GM10266 (cell line): Measurements from ENCODE around the gene DSN1.
A peak's percentile ranks its signal among the peaks of the same experiment; 100 is the strongest.

ENCODE experiments used
- DNase-seq: peaks from one replicate; pipeline ENCODE4 v3.0.0; 2012; ENCODE audit errors: extremely low spot score
- TF ChIP-seq, protein P1 (sequence below): IDR thresholded peaks from 2 replicates; pipeline ENCODE4 v1.5.1; 2012; ENCODE audit warnings: mild to moderate bottlenecking, low read depth; ENCODE audit not compliant: control insufficient read depth, insufficient read depth; ENCODE audit errors: missing control alignments

DSN1 gene, protein sequence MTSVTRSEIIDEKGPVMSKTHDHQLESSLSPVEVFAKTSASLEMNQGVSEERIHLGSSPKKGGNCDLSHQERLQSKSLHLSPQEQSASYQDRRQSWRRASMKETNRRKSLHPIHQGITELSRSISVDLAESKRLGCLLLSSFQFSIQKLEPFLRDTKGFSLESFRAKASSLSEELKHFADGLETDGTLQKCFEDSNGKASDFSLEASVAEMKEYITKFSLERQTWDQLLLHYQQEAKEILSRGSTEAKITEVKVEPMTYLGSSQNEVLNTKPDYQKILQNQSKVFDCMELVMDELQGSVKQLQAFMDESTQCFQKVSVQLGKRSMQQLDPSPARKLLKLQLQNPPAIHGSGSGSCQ

DNA sequence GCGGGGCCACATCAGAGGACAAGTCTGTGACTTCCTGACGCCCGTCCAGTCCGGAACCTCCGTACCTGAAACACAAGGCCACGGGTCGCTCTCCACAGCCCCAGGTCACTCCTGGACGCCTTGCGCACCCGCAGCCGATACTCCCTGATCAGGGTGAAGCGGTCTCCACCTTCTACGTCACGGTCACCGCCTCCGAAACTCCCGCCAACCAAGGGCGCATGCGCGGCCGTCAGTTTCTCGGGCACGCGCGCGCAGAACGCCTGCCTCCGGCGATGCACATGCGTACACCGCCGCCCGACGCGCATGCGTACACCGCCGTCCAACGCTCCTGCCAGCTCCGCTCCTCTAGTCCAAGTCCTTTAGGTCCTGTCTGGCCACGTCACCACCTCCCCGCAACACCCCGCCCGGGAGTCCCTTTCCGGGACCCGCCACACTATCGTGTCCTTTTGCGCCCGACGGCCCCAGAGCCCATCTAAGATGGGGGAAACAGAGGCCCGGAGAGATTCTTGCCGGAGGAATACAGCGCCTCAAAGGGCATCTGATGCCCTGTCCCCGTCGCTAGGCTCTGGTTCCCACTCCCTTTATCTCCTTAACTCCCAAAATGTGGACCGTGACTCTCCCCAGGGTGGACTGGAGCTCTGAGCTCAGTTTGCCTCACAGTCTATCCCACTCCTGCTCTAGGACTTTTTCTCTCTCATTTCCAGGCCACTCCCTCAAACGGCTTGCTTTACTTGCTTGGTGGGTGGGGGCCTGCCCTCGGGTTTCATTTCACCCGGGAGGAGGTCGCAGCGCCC lies at the start of gene DSN1:
Gene DSN1 (minus strand): TSS at position 167 of the 794 bp plus-strand sequence. CDS start 2,305 bp downstream, outside the sequence.
- TF ChIP-seq, protein P1, sequence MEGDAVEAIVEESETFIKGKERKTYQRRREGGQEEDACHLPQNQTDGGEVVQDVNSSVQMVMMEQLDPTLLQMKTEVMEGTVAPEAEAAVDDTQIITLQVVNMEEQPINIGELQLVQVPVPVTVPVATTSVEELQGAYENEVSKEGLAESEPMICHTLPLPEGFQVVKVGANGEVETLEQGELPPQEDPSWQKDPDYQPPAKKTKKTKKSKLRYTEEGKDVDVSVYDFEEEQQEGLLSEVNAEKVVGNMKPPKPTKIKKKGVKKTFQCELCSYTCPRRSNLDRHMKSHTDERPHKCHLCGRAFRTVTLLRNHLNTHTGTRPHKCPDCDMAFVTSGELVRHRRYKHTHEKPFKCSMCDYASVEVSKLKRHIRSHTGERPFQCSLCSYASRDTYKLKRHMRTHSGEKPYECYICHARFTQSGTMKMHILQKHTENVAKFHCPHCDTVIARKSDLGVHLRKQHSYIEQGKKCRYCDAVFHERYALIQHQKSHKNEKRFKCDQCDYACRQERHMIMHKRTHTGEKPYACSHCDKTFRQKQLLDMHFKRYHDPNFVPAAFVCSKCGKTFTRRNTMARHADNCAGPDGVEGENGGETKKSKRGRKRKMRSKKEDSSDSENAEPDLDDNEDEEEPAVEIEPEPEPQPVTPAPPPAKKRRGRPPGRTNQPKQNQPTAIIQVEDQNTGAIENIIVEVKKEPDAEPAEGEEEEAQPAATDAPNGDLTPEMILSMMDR, result no peak
- DNase-seq, result peak; percentile 96

DNA sequence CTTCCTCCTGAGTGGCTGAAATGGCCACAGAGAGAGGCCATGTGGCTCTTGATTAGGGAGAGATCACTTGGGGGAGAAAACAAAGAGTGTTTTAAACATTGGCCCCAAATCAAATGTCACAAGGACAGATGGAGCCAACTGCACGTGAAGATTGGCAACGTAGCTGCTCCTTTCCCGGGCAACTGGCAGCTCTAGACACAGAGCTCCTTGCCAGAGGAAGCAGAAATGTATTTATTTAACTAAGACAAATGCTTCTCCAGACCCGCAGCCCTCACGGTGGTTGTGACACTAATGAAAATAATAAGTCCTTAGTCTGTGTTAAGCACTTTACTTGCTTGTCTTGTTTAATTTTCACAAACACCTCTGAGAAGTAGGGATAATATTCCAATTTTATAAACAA lies 49.6 kb upstream of the DSN1 start:
- TF ChIP-seq, protein P1, result no peak
- no peak for DNase-seq

DNA sequence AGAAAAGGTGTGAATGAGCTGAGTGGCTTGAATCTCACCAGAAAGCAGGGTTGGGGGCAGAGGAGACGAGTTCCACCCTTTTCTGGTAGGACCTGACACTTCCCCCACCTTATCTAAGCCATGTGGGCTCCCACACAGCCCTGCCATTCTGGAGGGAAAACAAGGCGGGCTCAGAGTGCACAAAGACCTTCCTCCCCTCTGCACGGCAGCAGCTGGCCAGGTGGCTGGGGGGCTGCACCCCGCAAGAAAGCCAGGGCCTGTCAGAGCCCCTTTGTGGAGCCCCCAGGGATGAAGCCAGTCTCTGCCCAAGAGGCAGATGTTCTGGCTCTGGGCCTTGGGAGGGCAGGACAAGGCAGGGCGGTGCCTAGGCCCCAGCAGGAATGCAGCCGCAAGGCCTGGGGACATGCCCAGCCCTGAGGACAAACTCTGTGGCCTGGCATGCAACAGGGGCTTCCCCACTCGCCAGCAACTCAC lies 48.4 kb upstream of the DSN1 start:
- DNase-seq, result no peak
- TF ChIP-seq, protein P1, result no peak

DNA sequence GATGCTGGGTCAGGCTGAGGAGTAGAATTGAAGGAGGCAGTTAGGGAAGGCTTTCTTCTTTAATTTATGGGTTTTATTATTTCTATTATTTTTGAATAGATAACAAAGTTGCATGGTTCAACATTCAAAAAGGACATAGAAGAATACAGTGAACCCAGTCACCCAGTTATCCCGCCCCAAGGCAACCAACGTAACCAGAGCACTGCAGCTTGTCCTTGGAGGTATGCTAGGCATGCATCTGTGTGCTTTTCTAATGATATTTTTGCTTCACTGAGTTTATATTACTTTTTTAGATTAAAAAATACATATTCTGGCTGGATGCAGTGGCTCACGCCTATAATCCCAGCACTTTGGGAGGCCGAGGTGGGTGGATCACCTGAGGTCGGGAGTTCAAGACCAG lies 47.4 kb upstream of the DSN1 start:
- DNase-seq, result no peak
- TF ChIP-seq, protein P1, result no peak

DNA sequence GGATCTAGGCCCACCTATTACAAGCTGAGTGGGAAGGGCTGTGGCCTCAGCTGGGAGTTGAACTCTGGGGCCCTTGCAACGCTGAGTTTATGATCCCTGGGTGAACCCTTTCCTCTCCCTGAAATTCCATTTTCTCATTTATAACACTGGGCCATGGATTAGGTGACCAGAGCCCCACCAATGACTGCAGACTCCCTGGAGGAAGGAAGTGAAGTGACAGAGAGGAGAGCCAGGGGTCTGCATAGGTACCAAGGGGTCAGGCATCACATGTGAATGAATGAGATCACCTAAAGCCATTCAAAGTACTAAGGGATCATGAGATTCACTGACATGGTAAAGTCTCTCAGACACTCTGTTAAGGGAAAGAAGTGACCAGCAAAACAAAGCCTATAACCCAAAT lies 46.5 kb upstream of the DSN1 start:
- TF ChIP-seq, protein P1, result no peak
- no peak for DNase-seq

DNA sequence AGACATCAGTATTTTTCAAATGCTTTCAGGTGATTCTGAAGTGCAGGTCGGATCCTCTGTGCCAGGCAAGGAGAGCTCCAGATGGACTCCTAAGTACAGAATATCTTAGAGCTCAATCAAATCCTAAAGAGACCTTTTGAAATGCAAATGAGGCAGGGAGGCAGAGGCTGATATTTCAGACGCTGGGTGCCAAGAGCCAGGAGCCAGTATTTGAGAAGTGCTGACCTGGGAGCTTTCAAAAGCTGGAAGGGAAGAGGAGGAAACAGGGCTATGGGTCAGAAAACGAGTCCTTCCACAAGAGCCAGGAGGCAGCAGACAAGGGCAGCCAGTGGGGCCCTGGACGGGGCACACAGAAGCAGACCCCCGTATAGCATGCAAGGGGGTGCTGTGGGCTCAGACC lies 46.1 kb upstream of the DSN1 start:
- TF ChIP-seq, protein P1, result no peak
- no peak for DNase-seq
